A549 (cell line): ENCODE data around the gene NEXN. TPM values are rescaled to one million over a fixed set of nuclear protein-coding genes. Genes with fewer than 3 reads are reported as not detected.

ENCODE experiments used
- ATAC-seq, 2 experiments: fragments of 200-7000 bp in 1 of 2; fragments of >200 bp in 1 of 2; cut with Nextera tagmentation in 1 of 2; cut with Tn5 transposase in 1 of 2; 3 replicates each; pipeline versions ENCODE4 v1.8.0 to v1.9.1; 2018 to 2020; ENCODE audit warnings: mild to moderate bottlenecking in 1 of 2, moderate library complexity in 1 of 2
- CTCF ChIA-PET: fragments of 300-600 bp; sonication (Branson Sonifier 250); formaldehyde crosslinking; extraction: SDS; loops from one replicate; lab custom pipeline; 2021; ENCODE audit warnings: antibody characterized with exemption, inconsistent platforms; lab: Yijun Ruan, JAX
- POLR2A ChIA-PET: fragments of 350-600 bp; formaldehyde crosslinking; extraction: SDS; loops from one replicate; lab custom pipeline; 2021; ENCODE audit warnings: antibody characterized with exemption, inconsistent platforms; lab: Yijun Ruan, JAX
- DNase-seq, 2 experiments: peaks; one replicate each; pipeline versions ENCODE4 v3.0.0 to v3.0.0-alpha.2; 2011 to 2016; ENCODE audit warnings: low read depth in 1 of 2, low spot score in 1 of 2
- FAIRE-seq: peaks from 2 replicates; lab custom pipeline; 2011; peaks lifted over from hg19 to GRCh38; lab: Jason Lieb, UNC
- H3K27ac ChIP-seq, 2 experiments: fragments of >200 bp; sonication (Bioruptor Twin); formaldehyde crosslinking; 3 replicates each; pipeline ENCODE4 v1.5.1; 2016 to 2017
- H3K4me1 ChIP-seq: fragments of >200 bp; sonication (Bioruptor Twin); formaldehyde crosslinking; 3 replicates; pipeline ENCODE4 v1.6.1; 2016
- H3K4me2 ChIP-seq: fragments of >200 bp; sonication (Bioruptor Twin); formaldehyde crosslinking; 3 replicates; pipeline ENCODE4 v1.6.1; 2016
- H3K4me3 ChIP-seq: fragments of >200 bp; sonication (Bioruptor Twin); formaldehyde crosslinking; 3 replicates; pipeline ENCODE4 v1.5.1; 2016
- H3K9me3 ChIP-seq: fragments of >200 bp; sonication (Bioruptor Twin); formaldehyde crosslinking; 3 replicates; pipeline ENCODE4 v1.6.1; 2016
- BHLHE40 ChIP-seq: IDR thresholded peaks from 2 replicates; pipeline ENCODE4 v1.6.1; 2012; ENCODE audit warnings: low read depth, low read length, inconsistent platforms
- CBX8 ChIP-seq: fragments of 200-600 bp; sonication (generic); IDR thresholded peaks from 2 replicates; pipeline ENCODE4 v1.6.1; 2016
- CHD2 ChIP-seq: fragments of 150-350 bp; IDR thresholded peaks from 2 replicates; pipeline ENCODE4 v1.6.1; 2014; ENCODE audit warnings: low read length; ENCODE audit not compliant: partially characterized antibody
- CHD4 ChIP-seq: fragments of 200-600 bp; sonication (generic); IDR thresholded peaks from 2 replicates; pipeline ENCODE4 v1.6.1; 2016; ENCODE audit warnings: antibody characterized with exemption, mild to moderate bottlenecking, borderline replicate concordance
- EHF ChIP-seq: fragments of 250-450 bp; sonication (Bioruptor Pico); IDR thresholded peaks from 2 replicates; pipeline ENCODE4 v1.5.0; 2020; ENCODE audit warnings: mild to moderate bottlenecking
- EP300 ChIP-seq, 2 experiments: fragments of >200 bp; sonication (Bioruptor Twin); formaldehyde crosslinking; IDR thresholded peaks; 2 replicates in 1 of 2; 3 replicates in 1 of 2; pipeline ENCODE4 v1.6.1; 2016 to 2017
- ESRRA ChIP-seq: fragments of 150-350 bp; IDR thresholded peaks from 2 replicates; pipeline ENCODE4 v1.6.1; 2014; ENCODE audit warnings: mild to moderate bottlenecking, low read length, borderline replicate concordance
- FOSB ChIP-seq: fragments of 250-450 bp; sonication (Bioruptor Pico); IDR thresholded peaks from 2 replicates; pipeline ENCODE4 v1.5.0; 2020; ENCODE audit warnings: mild to moderate bottlenecking, moderate library complexity
- GATA3 ChIP-seq: IDR thresholded peaks from 2 replicates; pipeline ENCODE4 v1.6.1; 2012; ENCODE audit warnings: borderline replicate concordance
- HEYL ChIP-seq: fragments of 250-450 bp; sonication (Bioruptor Pico); IDR thresholded peaks from 2 replicates; pipeline ENCODE4 v1.8.0; 2021; ENCODE audit warnings: mild to moderate bottlenecking, moderate library complexity
- HOXB5 ChIP-seq: fragments of 250-450 bp; sonication (Bioruptor Pico); IDR thresholded peaks from 2 replicates; pipeline ENCODE4 v1.5.0; 2020; ENCODE audit warnings: mild to moderate bottlenecking, moderate library complexity
- JUN ChIP-seq, 2 experiments: fragments of >200 bp; sonication (Bioruptor Twin); formaldehyde crosslinking; IDR thresholded peaks; 2 replicates in 1 of 2; 3 replicates in 1 of 2; pipeline ENCODE4 v1.6.1; 2016 to 2017
- MAZ ChIP-seq: fragments of 150-350 bp; IDR thresholded peaks from 2 replicates; pipeline ENCODE4 v1.6.1; 2014; ENCODE audit warnings: antibody characterized with exemption, low read depth, low read length, borderline replicate concordance
- NFE2L2 ChIP-seq: fragments of 150-350 bp; conservative IDR thresholded peaks from 2 replicates; pipeline ENCODE4 v1.6.1; 2014; ENCODE audit warnings: low read length
- NPAS2 ChIP-seq: fragments of 250-450 bp; sonication (Bioruptor Pico); IDR thresholded peaks from 2 replicates; pipeline ENCODE4 v1.8.0; 2022; ENCODE audit warnings: mild to moderate bottlenecking, moderate library complexity, borderline replicate concordance
- NR3C1 ChIP-seq: fragments of >200 bp; sonication (Bioruptor Twin); formaldehyde crosslinking; IDR thresholded peaks from 3 replicates; pipeline ENCODE4 v1.6.1; 2017
- PHF8 ChIP-seq: fragments of 200-600 bp; sonication (generic); IDR thresholded peaks from 2 replicates; pipeline ENCODE4 v1.6.1; 2016; ENCODE audit warnings: low read depth, mild to moderate bottlenecking, antibody characterized with exemption, moderate library complexity, borderline replicate concordance
- POLR2AphosphoS2 ChIP-seq: conservative IDR thresholded peaks from 2 replicates; pipeline ENCODE4 v1.6.1; 2012; ENCODE audit warnings: low read length, improper control_type of control experiment, inconsistent platforms
- RAD21 ChIP-seq, 2 experiments: fragments of >200 bp in 1 of 2; sonication (Bioruptor Twin) in 1 of 2; formaldehyde crosslinking in 1 of 2; IDR thresholded peaks in 1 of 2; conservative IDR thresholded peaks in 1 of 2; 2 replicates in 1 of 2; 3 replicates in 1 of 2; pipeline ENCODE4 v1.6.1; 2012 to 2018; ENCODE audit warnings: inconsistent platforms in 1 of 2
- SMC3 ChIP-seq: fragments of >200 bp; sonication (Bioruptor Twin); formaldehyde crosslinking; IDR thresholded peaks from 3 replicates; pipeline ENCODE4 v1.6.1; 2018; ENCODE audit warnings: inconsistent platforms
- TFCP2L1 ChIP-seq: fragments of 250-450 bp; sonication (Bioruptor Pico); IDR thresholded peaks from 2 replicates; pipeline ENCODE4 v1.5.0; 2021; ENCODE audit warnings: mild to moderate bottlenecking
- ZFP36 ChIP-seq: fragments of 450-650 bp; IDR thresholded peaks from 2 replicates; pipeline ENCODE4 v1.6.1; 2014; ENCODE audit warnings: borderline replicate concordance; ENCODE audit not compliant: partially characterized antibody
- ZNF302 ChIP-seq: fragments of 250-450 bp; sonication (Bioruptor Pico); IDR thresholded peaks from 2 replicates; pipeline ENCODE4 v1.9.0; 2021; ENCODE audit warnings: inconsistent platforms, mild to moderate bottlenecking, moderate library complexity
- ZSCAN20 ChIP-seq: fragments of 250-450 bp; sonication (Bioruptor Pico); IDR thresholded peaks from 2 replicates; pipeline ENCODE4 v1.8.0; 2022; ENCODE audit warnings: mild to moderate bottlenecking, moderate library complexity
- WGBS: methylation state at CpG from one replicate; pipeline ENCODE4 v1.1.6; 2017; ENCODE audit errors: missing lambda C conversion rate; 5-methylcytosine and 5-hydroxymethylcytosine counted together
- polyA plus RNA-seq, 4 experiments: library from polyadenylated mRNA; depleted of rRNA in 3 of 4; stranded (reverse); fragments of >200 nt; fragmentation: RNase III in 1 of 4; extraction: RNeasy Plus Mini Kit Qiagen cat#74134 plus additional on column Dnase treatment in 1 of 4; gene quantifications; 2 replicates in 3 of 4; 3 replicates in 1 of 4; pipeline ENCODE4 v1.2.3, GENCODE V29; 2011 to 2017
- TF ChIP-seq, protein P1 (sequence below): fragments of >200 bp; sonication (Bioruptor Twin); formaldehyde crosslinking; IDR thresholded peaks from 3 replicates; pipeline ENCODE4 v1.6.1; 2016
- TF ChIP-seq, protein P2 (sequence below): fragments of 200-600 bp; sonication (generic); IDR thresholded peaks from 2 replicates; pipeline ENCODE4 v1.6.1; 2016; ENCODE audit warnings: antibody characterized with exemption, mild to moderate bottlenecking, moderate library complexity
- TF ChIP-seq, protein P3 (sequence below): fragments of 450-650 bp; IDR thresholded peaks from 2 replicates; pipeline ENCODE4 v1.6.1; 2014; ENCODE audit warnings: antibody characterized with exemption
- TF ChIP-seq, protein P4 (sequence below): IDR thresholded peaks from 2 replicates; pipeline ENCODE4 v1.6.1; 2012
- TF ChIP-seq, protein P5 (sequence below): fragments of 150-350 bp; IDR thresholded peaks from 2 replicates; pipeline ENCODE4 v1.6.1; 2014; ENCODE audit warnings: low read depth, mild to moderate bottlenecking, low read length
- TF ChIP-seq, protein P6 (sequence below): IDR thresholded peaks from 2 replicates; pipeline ENCODE4 v1.6.1; 2012; ENCODE audit warnings: low read depth, borderline replicate concordance

Gene NEXN
- polyA plus RNA-seq, 2 of the 4 experiments (the other 2 are of a cell fraction): 1.8 to 8.2 TPM

DNA sequence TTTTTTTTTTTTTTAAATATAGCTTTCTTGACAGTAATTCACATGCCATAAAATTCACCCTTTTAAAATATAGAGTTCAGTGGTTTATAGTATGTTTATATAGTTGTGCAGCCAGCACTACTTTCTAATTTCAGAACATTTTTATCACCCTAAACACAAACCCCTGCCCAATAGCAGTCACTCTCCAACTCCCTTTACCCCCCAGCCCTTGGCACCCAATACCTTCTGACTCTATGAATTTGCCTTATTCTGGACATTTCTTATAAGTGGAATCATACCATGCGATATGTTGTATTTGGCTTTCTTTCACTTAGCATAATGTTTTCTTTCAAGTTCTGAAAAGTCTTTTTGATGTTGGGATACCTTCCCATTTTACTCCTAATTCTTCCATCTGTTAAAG is 42.5 kb upstream of the NEXN start (continued):
- no peak for TF ChIP-seq EHF (CRISPR knock-in tag)
- no peak for TF ChIP-seq CBX8
- TF ChIP-seq NR3C1: no peak
- TF ChIP-seq ZFP36: no peak
- TF ChIP-seq, protein P1, sequence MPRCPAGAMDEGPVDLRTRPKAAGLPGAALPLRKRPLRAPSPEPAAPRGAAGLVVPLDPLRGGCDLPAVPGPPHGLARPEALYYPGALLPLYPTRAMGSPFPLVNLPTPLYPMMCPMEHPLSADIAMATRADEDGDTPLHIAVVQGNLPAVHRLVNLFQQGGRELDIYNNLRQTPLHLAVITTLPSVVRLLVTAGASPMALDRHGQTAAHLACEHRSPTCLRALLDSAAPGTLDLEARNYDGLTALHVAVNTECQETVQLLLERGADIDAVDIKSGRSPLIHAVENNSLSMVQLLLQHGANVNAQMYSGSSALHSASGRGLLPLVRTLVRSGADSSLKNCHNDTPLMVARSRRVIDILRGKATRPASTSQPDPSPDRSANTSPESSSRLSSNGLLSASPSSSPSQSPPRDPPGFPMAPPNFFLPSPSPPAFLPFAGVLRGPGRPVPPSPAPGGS: no peak
- TF ChIP-seq RAD21 (conservative IDR thresholded peaks at IDR 0.05 in 1 of 2, IDR thresholded peaks at IDR 0.05 in 1 of 2): no peak

DNA sequence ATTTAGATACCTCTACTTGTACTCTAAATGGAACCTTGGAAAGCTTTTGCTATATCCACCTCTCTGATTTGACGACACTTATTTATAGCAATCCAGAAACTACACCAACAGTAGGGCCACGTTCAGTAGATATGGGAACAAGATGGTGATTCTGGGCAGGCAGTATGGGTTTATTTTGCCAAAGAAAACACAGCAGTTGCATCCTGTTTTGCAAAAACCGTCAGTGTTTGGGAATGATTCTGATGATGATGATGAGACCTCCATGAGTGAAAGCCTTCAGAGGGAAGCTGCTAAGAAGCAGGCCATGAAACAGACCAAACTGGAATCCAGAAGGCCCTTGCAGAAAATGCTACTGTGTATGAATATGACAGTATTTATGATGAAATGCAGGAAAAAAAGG is 41.5 kb upstream of the NEXN start:
- DNase-seq: no peak
- Histone ChIP-seq H3K27ac (no peak overlapping the region), H3K4me2 (no peak overlapping the region), H3K9me3 (no peaks in the 10 kb centered on the region), H3K4me3 (no peak overlapping the region), H3K4me1 (no peaks in the 10 kb centered on the region)
- no peak for ATAC-seq
- FAIRE-seq: no peak
- 86% methylated on average over 3 of the region's 3 CpGs for WGBS
- TF ChIP-seq ESRRA (no peak), FOSB (CRISPR knock-in tag) (no peak), PHF8 (no peak), HOXB5 (CRISPR knock-in tag) (no peak), EP300 (IDR thresholded peaks at IDR 0.05) (no peak), BHLHE40 (no peak), POLR2AphosphoS2 (no peak), CBX8 (no peak)
- TF ChIP-seq, protein P2, sequence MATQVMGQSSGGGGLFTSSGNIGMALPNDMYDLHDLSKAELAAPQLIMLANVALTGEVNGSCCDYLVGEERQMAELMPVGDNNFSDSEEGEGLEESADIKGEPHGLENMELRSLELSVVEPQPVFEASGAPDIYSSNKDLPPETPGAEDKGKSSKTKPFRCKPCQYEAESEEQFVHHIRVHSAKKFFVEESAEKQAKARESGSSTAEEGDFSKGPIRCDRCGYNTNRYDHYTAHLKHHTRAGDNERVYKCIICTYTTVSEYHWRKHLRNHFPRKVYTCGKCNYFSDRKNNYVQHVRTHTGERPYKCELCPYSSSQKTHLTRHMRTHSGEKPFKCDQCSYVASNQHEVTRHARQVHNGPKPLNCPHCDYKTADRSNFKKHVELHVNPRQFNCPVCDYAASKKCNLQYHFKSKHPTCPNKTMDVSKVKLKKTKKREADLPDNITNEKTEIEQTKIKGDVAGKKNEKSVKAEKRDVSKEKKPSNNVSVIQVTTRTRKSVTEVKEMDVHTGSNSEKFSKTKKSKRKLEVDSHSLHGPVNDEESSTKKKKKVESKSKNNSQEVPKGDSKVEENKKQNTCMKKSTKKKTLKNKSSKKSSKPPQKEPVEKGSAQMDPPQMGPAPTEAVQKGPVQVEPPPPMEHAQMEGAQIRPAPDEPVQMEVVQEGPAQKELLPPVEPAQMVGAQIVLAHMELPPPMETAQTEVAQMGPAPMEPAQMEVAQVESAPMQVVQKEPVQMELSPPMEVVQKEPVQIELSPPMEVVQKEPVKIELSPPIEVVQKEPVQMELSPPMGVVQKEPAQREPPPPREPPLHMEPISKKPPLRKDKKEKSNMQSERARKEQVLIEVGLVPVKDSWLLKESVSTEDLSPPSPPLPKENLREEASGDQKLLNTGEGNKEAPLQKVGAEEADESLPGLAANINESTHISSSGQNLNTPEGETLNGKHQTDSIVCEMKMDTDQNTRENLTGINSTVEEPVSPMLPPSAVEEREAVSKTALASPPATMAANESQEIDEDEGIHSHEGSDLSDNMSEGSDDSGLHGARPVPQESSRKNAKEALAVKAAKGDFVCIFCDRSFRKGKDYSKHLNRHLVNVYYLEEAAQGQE: no peak
- CTCF ChIA-PET: no interaction called here
- POLR2A ChIA-PET: no interaction called here

DNA sequence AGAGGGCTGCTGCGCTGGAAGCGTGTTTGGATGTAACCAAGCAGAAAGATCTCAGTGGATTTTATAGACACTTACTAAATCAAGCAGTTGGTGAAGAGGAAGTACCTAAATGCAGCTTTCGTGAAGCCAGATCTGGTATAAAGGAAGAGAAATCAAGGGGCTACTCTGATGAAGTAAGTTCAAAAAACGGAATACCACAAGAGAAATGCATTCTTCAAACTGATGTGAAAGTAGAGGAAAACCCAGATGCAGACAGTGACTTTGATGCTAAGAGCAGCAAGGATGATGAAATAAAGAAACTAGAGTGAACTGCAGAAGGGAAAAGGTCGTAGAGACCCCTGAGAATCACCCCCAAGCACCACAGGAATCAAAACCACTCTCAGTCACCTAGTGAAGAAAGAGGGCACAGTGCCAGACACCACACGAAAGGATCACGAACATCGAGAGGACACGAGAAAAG is 40.8 kb upstream of the NEXN start:
- ChIA-PET POLR2A (no interaction called here), CTCF (no interaction called here)
- Histone ChIP-seq H3K27ac (no peak overlapping the region), H3K4me2 (no peak overlapping the region), H3K4me3 (no peak overlapping the region), H3K9me3 (no peaks in the 10 kb centered on the region), H3K4me1 (no peaks in the 10 kb centered on the region)
- FAIRE-seq (no peak), DNase-seq (no peak), ATAC-seq (no peak)
- TF ChIP-seq, protein P3, sequence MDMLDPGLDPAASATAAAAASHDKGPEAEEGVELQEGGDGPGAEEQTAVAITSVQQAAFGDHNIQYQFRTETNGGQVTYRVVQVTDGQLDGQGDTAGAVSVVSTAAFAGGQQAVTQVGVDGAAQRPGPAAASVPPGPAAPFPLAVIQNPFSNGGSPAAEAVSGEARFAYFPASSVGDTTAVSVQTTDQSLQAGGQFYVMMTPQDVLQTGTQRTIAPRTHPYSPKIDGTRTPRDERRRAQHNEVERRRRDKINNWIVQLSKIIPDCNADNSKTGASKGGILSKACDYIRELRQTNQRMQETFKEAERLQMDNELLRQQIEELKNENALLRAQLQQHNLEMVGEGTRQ: no peak
- TF ChIP-seq GATA3 (no peak), NPAS2 (CRISPR knock-in tag) (no peak), CHD2 (no peak), EHF (CRISPR knock-in tag) (no peak), ZSCAN20 (CRISPR knock-in tag) (no peak), SMC3 (no peak), NR3C1 (no peak), HEYL (no peak), NFE2L2 (no peak), TFCP2L1 (CRISPR knock-in tag) (no peak), CHD4 (no peak), JUN (IDR thresholded peaks at IDR 0.05) (no peak), ZNF302 (no peak), MAZ (no peak)
- TF ChIP-seq, protein P4, sequence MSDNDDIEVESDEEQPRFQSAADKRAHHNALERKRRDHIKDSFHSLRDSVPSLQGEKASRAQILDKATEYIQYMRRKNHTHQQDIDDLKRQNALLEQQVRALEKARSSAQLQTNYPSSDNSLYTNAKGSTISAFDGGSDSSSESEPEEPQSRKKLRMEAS: no peak
- TF ChIP-seq, protein P5, sequence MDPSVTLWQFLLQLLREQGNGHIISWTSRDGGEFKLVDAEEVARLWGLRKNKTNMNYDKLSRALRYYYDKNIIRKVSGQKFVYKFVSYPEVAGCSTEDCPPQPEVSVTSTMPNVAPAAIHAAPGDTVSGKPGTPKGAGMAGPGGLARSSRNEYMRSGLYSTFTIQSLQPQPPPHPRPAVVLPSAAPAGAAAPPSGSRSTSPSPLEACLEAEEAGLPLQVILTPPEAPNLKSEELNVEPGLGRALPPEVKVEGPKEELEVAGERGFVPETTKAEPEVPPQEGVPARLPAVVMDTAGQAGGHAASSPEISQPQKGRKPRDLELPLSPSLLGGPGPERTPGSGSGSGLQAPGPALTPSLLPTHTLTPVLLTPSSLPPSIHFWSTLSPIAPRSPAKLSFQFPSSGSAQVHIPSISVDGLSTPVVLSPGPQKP: no peak
- TF ChIP-seq, protein P6, sequence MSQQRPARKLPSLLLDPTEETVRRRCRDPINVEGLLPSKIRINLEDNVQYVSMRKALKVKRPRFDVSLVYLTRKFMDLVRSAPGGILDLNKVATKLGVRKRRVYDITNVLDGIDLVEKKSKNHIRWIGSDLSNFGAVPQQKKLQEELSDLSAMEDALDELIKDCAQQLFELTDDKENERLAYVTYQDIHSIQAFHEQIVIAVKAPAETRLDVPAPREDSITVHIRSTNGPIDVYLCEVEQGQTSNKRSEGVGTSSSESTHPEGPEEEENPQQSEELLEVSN: no peak
- 83% methylated on average over 9 of the region's 9 CpGs for WGBS
